GM18861 (cell line): Measurements from ENCODE around the gene SNAI3.

Experiments used
- ATAC-seq: cut with Tn5 transposase; IDR thresholded peaks from one replicate; pipeline ENCODE4 v1.9.1; 2021; ENCODE audit not compliant: unreplicated experiment

Gene SNAI3

GRCh38 chr16:88691924-88692560 is 5.7 kb upstream of the SNAI3 start:
- no peak for ATAC-seq

- no peak for ATAC-seq
These were observed 5.0 kb upstream of the SNAI3 start for GRCh38 chr16:88691129-88691813.

- ATAC-seq = no peak
These were observed 4.2 kb upstream of the SNAI3 start for GRCh38 chr16:88690341-88691128.

- ATAC-seq = no peak
These were observed 1.9 kb upstream of the SNAI3 start for GRCh38 chr16:88688013-88688778.

GRCh38 chr16:88687676-88688012 is 1.3 kb upstream of the SNAI3 start:
- ATAC-seq = no peak

GRCh38 chr16:88687254-88687576 is 908 bp upstream of the SNAI3 start:
- no peak for ATAC-seq

GRCh38 chr16:88686062-88686438 is 257 bp downstream of the SNAI3 start:
- ATAC-seq = no peak

GRCh38 chr16:88685156-88686061 is 898 bp downstream of the SNAI3 start:
- ATAC-seq = no peak

GRCh38 chr16:88684569-88685155 is 1.6 kb downstream of the SNAI3 start:
- ATAC-seq = no peak

- peak; percentile 64 for ATAC-seq
These were observed 4.4 kb downstream of the SNAI3 start for GRCh38 chr16:88681709-88682451.

- no peak for ATAC-seq
These were observed 5.1 kb downstream of the SNAI3 start for GRCh38 chr16:88681084-88681680.

- no peak for ATAC-seq
These were observed 5.7 kb downstream of the SNAI3 start for GRCh38 chr16:88680554-88681083.

- no peak for ATAC-seq
These were observed 7.9 kb downstream of the SNAI3 start for GRCh38 chr16:88678224-88678979.

GRCh38 chr16:88677721-88678120 is 8.6 kb downstream of the SNAI3 start:
- ATAC-seq = no peak

GRCh38 chr16:88676502-88677242 is 9.6 kb downstream of the SNAI3 start:
- ATAC-seq = no peak

- peak; percentile 63 for ATAC-seq
These were observed 12.5 kb downstream of the SNAI3 start for GRCh38 chr16:88673716-88674379.

- no peak for ATAC-seq
These were observed 13.5 kb downstream of the SNAI3 start for GRCh38 chr16:88672776-88673175.
